Hepatocyte (in vitro differentiated cells): ENCODE results near the gene CNOT10.

Source experiments
- EZH2phosphoT487 ChIP-seq: fragments of 200-600 bp; sonication (generic); IDR thresholded peaks from one replicate; pipeline ENCODE4 v1.6.1; 2018; ENCODE audit warnings: antibody characterized with exemption, mild to moderate bottlenecking, low read depth, moderate library complexity; ENCODE audit not compliant: unreplicated experiment, severe bottlenecking
- TF ChIP-seq, protein P1 (sequence below): fragments of 200-600 bp; sonication (generic); IDR thresholded peaks from 2 replicates; pipeline ENCODE4 v1.5.1; 2016; ENCODE audit warnings: antibody characterized with exemption, mild to moderate bottlenecking; ENCODE audit not compliant: poor library complexity

DNA sequence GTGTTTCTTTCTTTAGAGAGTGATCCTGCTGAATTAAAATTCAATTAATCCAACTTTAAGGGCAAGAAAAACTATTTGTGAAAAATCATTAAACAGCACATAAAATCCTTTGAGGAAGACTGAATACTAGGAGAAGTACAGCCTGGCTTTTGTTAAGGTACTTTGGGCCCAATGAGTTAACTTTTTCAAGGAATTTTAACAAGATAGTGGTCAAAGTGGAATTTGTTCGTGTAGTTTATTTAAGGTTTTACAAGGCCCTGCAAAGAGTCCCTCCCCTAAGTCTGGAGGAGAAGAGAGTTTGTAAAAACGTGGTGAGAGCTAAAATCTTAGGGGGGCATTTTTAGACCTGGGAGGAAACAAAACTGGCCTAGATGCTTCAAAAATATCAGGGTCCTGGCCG is 106.8 kb downstream of the CNOT10 start:
- TF ChIP-seq, protein P1, sequence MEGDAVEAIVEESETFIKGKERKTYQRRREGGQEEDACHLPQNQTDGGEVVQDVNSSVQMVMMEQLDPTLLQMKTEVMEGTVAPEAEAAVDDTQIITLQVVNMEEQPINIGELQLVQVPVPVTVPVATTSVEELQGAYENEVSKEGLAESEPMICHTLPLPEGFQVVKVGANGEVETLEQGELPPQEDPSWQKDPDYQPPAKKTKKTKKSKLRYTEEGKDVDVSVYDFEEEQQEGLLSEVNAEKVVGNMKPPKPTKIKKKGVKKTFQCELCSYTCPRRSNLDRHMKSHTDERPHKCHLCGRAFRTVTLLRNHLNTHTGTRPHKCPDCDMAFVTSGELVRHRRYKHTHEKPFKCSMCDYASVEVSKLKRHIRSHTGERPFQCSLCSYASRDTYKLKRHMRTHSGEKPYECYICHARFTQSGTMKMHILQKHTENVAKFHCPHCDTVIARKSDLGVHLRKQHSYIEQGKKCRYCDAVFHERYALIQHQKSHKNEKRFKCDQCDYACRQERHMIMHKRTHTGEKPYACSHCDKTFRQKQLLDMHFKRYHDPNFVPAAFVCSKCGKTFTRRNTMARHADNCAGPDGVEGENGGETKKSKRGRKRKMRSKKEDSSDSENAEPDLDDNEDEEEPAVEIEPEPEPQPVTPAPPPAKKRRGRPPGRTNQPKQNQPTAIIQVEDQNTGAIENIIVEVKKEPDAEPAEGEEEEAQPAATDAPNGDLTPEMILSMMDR: no peak
- TF ChIP-seq EZH2phosphoT487: no peak
